ENCODE measurements around the gene HS3ST6.
"Not testable (repeated sequence)": the region's sequence is repeated elsewhere in the genome, so short reads cannot be mapped to it uniquely, and the experiment has no call there.

The HS3ST6 gene

GRCh38 chr16:1946495-1947368 is 28.5 kb upstream of the HS3ST6 start:
- DNase-seq: no peak

- DNase-seq: no peak
Observed at GRCh38 chr16:1945559-1946391, 27.6 kb upstream of the HS3ST6 start.

GRCh38 chr16:1944612-1945199 is 26.5 kb upstream of the HS3ST6 start:
- no peak for DNase-seq

- peak; percentile 98 for DNase-seq
Observed at GRCh38 chr16:1942810-1943726, 24.9 kb upstream of the HS3ST6 start, which contains the start of gene MSRB1. TSS of gene MSRB1 (minus strand) at chr16:1943199. CDS start at chr16:1943156, 43 bp downstream.

- DNase-seq: no peak
Observed at GRCh38 chr16:1942047-1942809, 24.0 kb upstream of the HS3ST6 start.

- DNase-seq: peak; percentile 49
Observed at GRCh38 chr16:1941162-1942046, 23.2 kb upstream of the HS3ST6 start.

- no peak for DNase-seq
Observed at GRCh38 chr16:1940273-1941161, 22.3 kb upstream of the HS3ST6 start.

- DNase-seq: not testable (repeated sequence)
Observed at GRCh38 chr16:1939833-1940232, 21.6 kb upstream of the HS3ST6 start.

- DNase-seq: no peak
Observed at GRCh38 chr16:1938910-1939309, 20.7 kb upstream of the HS3ST6 start.

- DNase-seq: no peak
Observed at GRCh38 chr16:1938316-1938715, 20.1 kb upstream of the HS3ST6 start.

GRCh38 chr16:1936945-1937479 is 18.8 kb upstream of the HS3ST6 start:
- DNase-seq: no peak

GRCh38 chr16:1933097-1933661 is 15.0 kb upstream of the HS3ST6 start:
- no peak for DNase-seq

GRCh38 chr16:1932050-1933028 is 14.1 kb upstream of the HS3ST6 start:
- DNase-seq: no peak

- no peak for DNase-seq
Observed at GRCh38 chr16:1930338-1930720, 12.1 kb upstream of the HS3ST6 start.

GRCh38 chr16:1929578-1930337 is 11.5 kb upstream of the HS3ST6 start:
- peak; percentile 81 for DNase-seq

GRCh38 chr16:1929105-1929504 is 10.9 kb upstream of the HS3ST6 start:
- peak; percentile 41 for DNase-seq

GRCh38 chr16:1926271-1926670 is 8.1 kb upstream of the HS3ST6 start:
- DNase-seq: no peak
